IMR-90 (cell line): ENCODE data around the gene REXO1. TPM values are rescaled to one million over a fixed set of nuclear protein-coding genes. Genes with fewer than 3 reads are reported as not detected.

Source experiments
- ATAC-seq: fragments of 200-7000 bp; cut with Tn5 transposase; 2 replicates; pipeline ENCODE4 v1.9.1; 2020; ENCODE audit warnings: low read depth, mild to moderate bottlenecking, moderate library complexity
- Bru-seq: library from RNA; stranded (reverse); fragments of 400-500 nt; gene quantifications from one replicate; lab custom pipeline; 2021; lab: Mats Ljungman, UMichigan
- BruChase-seq, 2 experiments: library from RNA; stranded (reverse); fragments of 400-500 nt; gene quantifications; one replicate each; lab custom pipeline; 2021; lab: Mats Ljungman, UMichigan
- BruUV-seq: library from RNA; stranded (reverse); fragments of 400-500 nt; replicated peaks from 2 replicates; lab custom pipeline; 2021; lab: Mats Ljungman, UMichigan
- CTCF ChIA-PET: fragments of 300-600 bp; formaldehyde crosslinking; extraction: SDS; loops from one replicate; lab custom pipeline; 2021; ENCODE audit warnings: antibody characterized with exemption; lab: Yijun Ruan, JAX
- POLR2A ChIA-PET: fragments of 300-600 bp; sonication (Branson Sonifier 250); formaldehyde crosslinking; loops from one replicate; lab custom pipeline; 2022; ENCODE audit warnings: antibody characterized with exemption; ENCODE audit not compliant: unreplicated experiment; lab: Charles Lee
- DNase-seq: peaks from one replicate; pipeline ENCODE4 v3.0.0; 2013
- H2AFZ ChIP-seq: replicated peaks from 2 replicates; pipeline ENCODE3; 2013; ENCODE audit warnings: low read length, mild to moderate bottlenecking; ENCODE audit not compliant: poor library complexity
- H2AK5ac ChIP-seq: 2 replicates; pipeline ENCODE4 v1.6.1; 2013; ENCODE audit warnings: low read depth, low read length, inconsistent platforms
- H2AK9ac ChIP-seq: replicated peaks from 2 replicates; pipeline ENCODE3; 2013; ENCODE audit warnings: mild to moderate bottlenecking, low read depth, low read length, moderate library complexity; ENCODE audit not compliant: poor library complexity
- H2BK120ac ChIP-seq: 2 replicates; pipeline ENCODE4 v1.6.1; 2013; ENCODE audit warnings: low read depth, low read length, inconsistent platforms
- H2BK15ac ChIP-seq: 3 replicates; pipeline ENCODE4 v1.6.1; 2013; ENCODE audit warnings: low read depth, low read length, inconsistent platforms
- H2BK20ac ChIP-seq: 2 replicates; pipeline ENCODE4 v1.6.1; 2013; ENCODE audit warnings: low read depth, mild to moderate bottlenecking, inconsistent platforms, low read length, moderate library complexity
- H2BK5ac ChIP-seq: 2 replicates; pipeline ENCODE4 v1.6.1; 2013; ENCODE audit warnings: mild to moderate bottlenecking, low read depth, low read length, inconsistent platforms; ENCODE audit not compliant: poor library complexity, severe bottlenecking
- H3K14ac ChIP-seq: replicated peaks from 2 replicates; pipeline ENCODE4 v1.6.1; 2013; ENCODE audit warnings: low read depth, low read length, inconsistent platforms
- H3K18ac ChIP-seq: 2 replicates; pipeline ENCODE4 v1.6.1; 2013; ENCODE audit warnings: low read depth, low read length, control low read depth
- H3K23ac ChIP-seq: 2 replicates; pipeline ENCODE4 v1.6.1; 2013; ENCODE audit warnings: low read depth, low read length, inconsistent platforms
- H3K27ac ChIP-seq: 2 replicates; pipeline ENCODE4 v1.5.1; 2013; ENCODE audit warnings: mild to moderate bottlenecking, control low read depth, low read length; ENCODE audit not compliant: insufficient read depth
- H3K27me3 ChIP-seq: 2 replicates; pipeline ENCODE4 v1.6.1; 2013; ENCODE audit warnings: low read length; ENCODE audit not compliant: control insufficient read depth, insufficient read depth
- H3K36me3 ChIP-seq: 2 replicates; pipeline ENCODE4 v1.6.1; 2013; ENCODE audit warnings: low read length, mixed read lengths; ENCODE audit not compliant: control insufficient read depth, insufficient read depth
- H3K4ac ChIP-seq: 2 replicates; pipeline ENCODE4 v1.6.1; 2013; ENCODE audit warnings: low read depth, low read length, inconsistent platforms
- H3K4me1 ChIP-seq: 2 replicates; pipeline ENCODE4 v1.6.1; 2013; ENCODE audit warnings: low read length, mixed read lengths; ENCODE audit not compliant: control insufficient read depth, insufficient read depth
- H3K4me2 ChIP-seq: 2 replicates; pipeline ENCODE4 v1.6.1; 2013; ENCODE audit warnings: low read depth, mild to moderate bottlenecking, control low read depth, low read length, moderate library complexity
- H3K4me3 ChIP-seq: 2 replicates; pipeline ENCODE4 v1.5.1; 2013; ENCODE audit warnings: low read depth, mild to moderate bottlenecking, control low read depth, low read length, moderate library complexity; ENCODE audit not compliant: insufficient read depth
- H3K56ac ChIP-seq: 2 replicates; pipeline ENCODE4 v1.6.1; 2013; ENCODE audit warnings: low read length, inconsistent platforms; ENCODE audit not compliant: insufficient read depth; ENCODE audit errors: extremely low read depth
- H3K79me1 ChIP-seq, 2 experiments: 2 replicates each; pipeline ENCODE4 v1.6.1; 2013; ENCODE audit warnings: low read length in 2 of 2, inconsistent platforms in 1 of 2, low read depth in 1 of 2
- H3K9ac ChIP-seq: 2 replicates; pipeline ENCODE4 v1.6.1; 2013; ENCODE audit warnings: low read depth, low read length, control low read depth
- H3K9me1 ChIP-seq: 2 replicates; pipeline ENCODE4 v1.6.1; 2013; ENCODE audit warnings: low read length, inconsistent platforms; ENCODE audit not compliant: insufficient read depth
- H3K9me3 ChIP-seq: 2 replicates; pipeline ENCODE4 v1.6.1; 2013; ENCODE audit warnings: low read length; ENCODE audit not compliant: control insufficient read depth, insufficient read depth
- H4K20me1 ChIP-seq: 2 replicates; pipeline ENCODE4 v1.6.1; 2013; ENCODE audit warnings: low read length, inconsistent platforms; ENCODE audit not compliant: insufficient read depth
- H4K5ac ChIP-seq: 2 replicates; pipeline ENCODE4 v1.6.1; 2013; ENCODE audit warnings: mild to moderate bottlenecking, low read depth, low read length, control low read depth
- H4K8ac ChIP-seq, 2 experiments: 2 replicates each; pipeline ENCODE4 v1.6.1; 2013; ENCODE audit warnings: low read depth in 2 of 2, low read length in 2 of 2, control low read depth in 1 of 2, inconsistent platforms in 1 of 2
- H4K91ac ChIP-seq: 2 replicates; pipeline ENCODE4 v1.6.1; 2013; ENCODE audit warnings: low read depth, low read length, inconsistent platforms; ENCODE audit not compliant: insufficient read depth
- CHD1 ChIP-seq: IDR thresholded peaks from 2 replicates; pipeline ENCODE4 v1.6.1; 2012; ENCODE audit warnings: low read depth, low read length, improper control_type of control experiment
- MAZ ChIP-seq: IDR thresholded peaks from 2 replicates; pipeline ENCODE4 v1.6.1; 2012; ENCODE audit warnings: low read depth, mild to moderate bottlenecking, low read length, improper control_type of control experiment, moderate library complexity, borderline replicate concordance
- MXI1 ChIP-seq: IDR thresholded peaks from 2 replicates; pipeline ENCODE4 v1.6.1; 2012; ENCODE audit warnings: low read depth, mild to moderate bottlenecking, low read length, moderate library complexity, borderline replicate concordance
- POLR2A ChIP-seq: IDR thresholded peaks from 2 replicates; pipeline ENCODE4 v1.6.1; 2012; ENCODE audit warnings: mild to moderate bottlenecking, low read depth, low read length
- RCOR1 ChIP-seq: IDR thresholded peaks from 2 replicates; pipeline ENCODE4 v1.6.1; 2012; ENCODE audit warnings: mild to moderate bottlenecking, low read length, improper control_type of control experiment; ENCODE audit not compliant: insufficient replicate concordance
- SMC3 ChIP-seq: fragments of 150-350 bp; IDR thresholded peaks from 2 replicates; pipeline ENCODE4 v1.6.1; 2016; ENCODE audit warnings: low read depth, mild to moderate bottlenecking, antibody characterized with exemption, low read length, moderate library complexity
- WGBS, 2 experiments: methylation state at CpG; one replicate each; pipeline versions ENCODE4 v1.1.5 to v1.1.7; 2013; ENCODE audit warnings: missing lambda C conversion rate in 2 of 2; ENCODE audit not compliant: insufficient read length in 1 of 2; ENCODE audit errors: extremely low coverage in 2 of 2; 5-methylcytosine and 5-hydroxymethylcytosine counted together
- dilution Hi-C: fragments of 300-500 bp; cut with HindIII; formaldehyde crosslinking; loops from one replicate; pipeline ENCODE4 v1.14.3; 2018; ENCODE audit warnings: low sequenced_read_pairs; ENCODE audit not compliant: unreplicated experiment
- in situ Hi-C: fragments of 300-500 bp; cut with MboI; formaldehyde crosslinking; loops from 3 replicates; pipeline ENCODE4 v1.14.3; 2019; ENCODE audit warnings: low sequenced_read_pairs, inconsistent platforms, mixed read lengths
- intact Hi-C: fragments of 100-400 bp; cut with micrococcal nuclease; formaldehyde crosslinking; loops from 2 replicates; pipeline ENCODE4 v1.10.0; 2022
- long read RNA-seq: library from polyadenylated mRNA; unstranded; transcript quantifications from one replicate; pipeline ENCODE4 v2.0.0, GENCODE V29; 2021; ENCODE audit not compliant: unreplicated experiment
- polyA plus RNA-seq, 3 experiments: library from polyadenylated mRNA; depleted of rRNA; stranded (reverse); fragments of >200 nt; gene quantifications; 2 replicates each; pipeline ENCODE4 v1.2.3, GENCODE V29; 2012; ENCODE audit warnings: low replicate concordance in 1 of 3
- total RNA-seq: library from RNA; depleted of rRNA; stranded (reverse); fragments of >200 nt; gene quantifications from 2 replicates; pipeline ENCODE4 v1.2.3, GENCODE V29; 2012; rRNA removed
- TF ChIP-seq, protein P1 (sequence below): conservative IDR thresholded peaks from 2 replicates; pipeline ENCODE4 v1.5.1; 2012; ENCODE audit warnings: mild to moderate bottlenecking, low read depth, low read length, improper control_type of control experiment

The REXO1 gene, protein sequence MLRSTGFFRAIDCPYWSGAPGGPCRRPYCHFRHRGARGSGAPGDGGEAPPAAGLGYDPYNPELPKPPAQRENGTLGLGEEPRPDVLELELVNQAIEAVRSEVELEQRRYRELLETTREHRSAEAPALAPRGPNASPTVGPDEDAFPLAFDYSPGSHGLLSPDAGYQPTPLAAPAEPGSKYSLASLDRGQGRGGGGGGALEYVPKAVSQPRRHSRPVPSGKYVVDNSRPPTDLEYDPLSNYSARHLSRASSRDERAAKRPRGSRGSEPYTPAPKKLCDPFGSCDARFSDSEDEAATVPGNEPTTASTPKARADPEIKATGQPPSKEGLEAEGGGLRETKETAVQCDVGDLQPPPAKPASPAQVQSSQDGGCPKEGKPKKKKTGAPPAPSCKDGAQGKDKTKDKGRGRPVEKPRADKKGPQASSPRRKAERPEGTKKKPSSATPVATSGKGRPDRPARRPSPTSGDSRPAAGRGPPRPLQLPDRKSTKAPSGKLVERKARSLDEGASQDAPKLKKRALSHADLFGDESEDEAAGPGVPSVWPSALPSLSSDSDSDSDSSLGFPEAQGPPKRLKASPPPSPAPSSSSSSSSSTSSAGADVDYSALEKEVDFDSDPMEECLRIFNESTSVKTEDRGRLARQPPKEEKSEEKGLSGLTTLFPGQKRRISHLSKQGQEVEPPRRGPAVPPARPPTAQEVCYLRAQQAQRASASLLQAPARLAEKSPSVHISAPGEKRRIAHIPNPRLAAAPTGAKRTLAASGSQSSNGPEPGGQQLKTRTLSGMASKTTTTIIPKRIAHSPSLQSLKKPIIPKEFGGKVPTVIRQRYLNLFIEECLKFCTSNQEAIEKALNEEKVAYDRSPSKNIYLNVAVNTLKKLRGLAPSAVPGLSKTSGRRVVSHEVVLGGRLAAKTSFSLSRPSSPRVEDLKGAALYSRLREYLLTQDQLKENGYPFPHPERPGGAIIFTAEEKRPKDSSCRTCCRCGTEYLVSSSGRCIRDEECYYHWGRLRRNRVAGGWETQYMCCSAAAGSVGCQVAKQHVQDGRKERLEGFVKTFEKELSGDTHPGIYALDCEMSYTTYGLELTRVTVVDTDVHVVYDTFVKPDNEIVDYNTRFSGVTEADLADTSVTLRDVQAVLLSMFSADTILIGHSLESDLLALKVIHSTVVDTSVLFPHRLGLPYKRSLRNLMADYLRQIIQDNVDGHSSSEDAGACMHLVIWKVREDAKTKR
- total RNA-seq (1.4 and 2.5 TPM in 2 replicates), polyA plus RNA-seq (2012; rRNA removed) (39.2 and 63.7 TPM in 2 replicates), Bru-seq, nascent RNA (percentile 70 among the genes with signal in this experiment), BruChase-seq, experiment 1, labeled RNA remaining after a 6-hour chase (percentile 78 among the genes with signal in this experiment), BruChase-seq, experiment 2, labeled RNA remaining after a 2-hour chase (percentile 74 among the genes with signal in this experiment)
- 13.1 and 26.8 TPM in 2 replicates for polyA plus RNA-seq (2012; cell fraction: cytosol; rRNA removed)
- 185 and 1,091 TPM in 2 replicates for polyA plus RNA-seq (2012; cell fraction: nucleus; rRNA removed; ENCODE audit: low replicate concordance)
- long read RNA-seq, partial matches to known transcripts = 4 of 9 reads
- long read RNA-seq, other reads (novel, unspliced or antisense) = 5 of 9 reads

DNA sequence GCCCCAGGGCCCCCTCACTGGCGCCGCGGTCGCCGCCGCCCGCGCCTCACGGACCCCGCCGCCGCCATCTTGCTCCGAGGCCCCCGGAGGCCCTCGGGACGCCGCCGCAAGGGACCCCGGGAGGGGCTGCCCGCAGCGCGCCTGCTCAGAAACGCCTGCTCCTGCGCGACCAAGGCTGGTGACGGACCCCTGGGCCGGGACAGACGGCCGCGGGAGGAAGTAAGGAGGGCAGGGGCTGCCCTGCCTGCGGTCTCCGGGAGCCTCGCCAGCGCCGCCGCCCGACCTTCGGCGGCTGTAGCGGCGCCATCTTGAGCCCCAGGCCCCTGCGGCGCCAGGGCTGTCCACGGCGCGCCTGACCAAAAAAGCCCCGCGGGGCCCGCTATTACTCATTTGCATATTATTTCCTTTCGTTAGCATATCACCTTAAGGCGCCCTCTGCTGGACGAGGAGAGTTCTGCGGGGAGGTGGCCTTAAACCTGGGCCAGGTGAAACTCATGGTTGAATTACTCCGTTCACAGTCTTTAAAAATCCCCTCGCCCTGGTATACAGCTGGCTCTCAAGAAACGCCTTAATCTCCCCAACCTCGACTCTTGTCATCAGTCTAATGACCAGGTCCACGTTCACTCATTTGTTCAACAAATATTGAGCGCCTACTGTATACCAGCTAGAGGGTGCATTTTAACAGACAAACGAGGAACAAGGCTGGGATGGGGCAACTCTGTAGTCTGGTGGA is at the start of gene REXO1:
TSS of gene REXO1 (minus strand) at position 85 of the 733 bp plus-strand sequence. CDS start 125 bp downstream, outside the sequence.
- ATAC-seq (peak; percentile 88), DNase-seq (peak; percentile 87)
- H3K56ac ChIP-seq = peak within 1 kb of the TSS; percentile 83
- peak within 1 kb of the TSS; percentile 94 for H3K18ac ChIP-seq
- dilution Hi-C loops (no loop called here), in situ Hi-C loops (no loop called here), intact Hi-C loops (no loop called here)
- no peak within 1 kb of the TSS for H2BK20ac ChIP-seq
- ChIA-PET POLR2A (no interaction called here), CTCF (interaction anchor here (1.2 kb wide), 1 partner anchor 11 kb away, joined by 3 read pairs; no protein-coding TSS in a partner anchor)
- peaks cover 8 to 78% of the 10 kb centered on the region in 2 experiments; a peak in 3 of 4 replicates for H3K79me1 ChIP-seq
- H3K14ac ChIP-seq = peak within 1 kb of the TSS; percentile 98
- H3K9ac ChIP-seq = peak within 1 kb of the TSS; percentile 92
- peak within 1 kb of the TSS; percentile 99 for H3K27ac ChIP-seq
- peak within 1 kb of the TSS; percentile 98 for H2AFZ ChIP-seq
- H2BK5ac ChIP-seq = peak within 1 kb of the TSS; percentile 99
- H2BK120ac ChIP-seq = peak within 1 kb of the TSS; percentile 94; the same call in 1 of the 2 replicates
- peak within 1 kb of the TSS; percentile 93 for H4K5ac ChIP-seq
- peaks cover 2% of the 10 kb centered on the region; the same call in 1 of the 2 replicates for H3K36me3 ChIP-seq
- H3K4me2 ChIP-seq = peak within 1 kb of the TSS; percentile 98
- peak within 1 kb of the TSS; percentile 97 for H4K91ac ChIP-seq
- whole genome bisulfite sequencing, 2 experiments = 2% methylated on average over 33 of the region's 60 CpGs; no CpG with 5 or more reads in 1 of the 2 experiments
- H3K4me3 ChIP-seq = peak within 1 kb of the TSS; percentile 100
- H3K4me1 ChIP-seq = peaks cover 12% of the 10 kb centered on the region
- no TSS peak for BruUV-seq
- no peaks in the 10 kb centered on the region for H3K27me3 ChIP-seq
- H3K23ac ChIP-seq = peak within 1 kb of the TSS; percentile 89; the same call in 1 of the 2 replicates
- peak within 1 kb of the TSS in 1 of 2 experiments; percentile 99; a peak in 3 of 4 replicates for H4K8ac ChIP-seq
- no peaks in the 10 kb centered on the region for H3K9me1 ChIP-seq
- peak within 1 kb of the TSS; percentile 99 for H2AK9ac ChIP-seq
- peaks cover 64% of the 10 kb centered on the region for H4K20me1 ChIP-seq
- peak within 1 kb of the TSS; percentile 70 for H2AK5ac ChIP-seq
- no peaks in the 10 kb centered on the region for H3K9me3 ChIP-seq
- H2BK15ac ChIP-seq = peak within 1 kb of the TSS; percentile 67; the same call in 1 of the 3 replicates
- H3K4ac ChIP-seq = peak within 1 kb of the TSS; percentile 97
- TF ChIP-seq MXI1 (no peak), SMC3 (peak; percentile 34; the same call in 1 of the 2 replicates), MAZ (peak; percentile 55; the same call in 1 of the 2 replicates), RCOR1 (no peak), POLR2A (peak; percentile 89), CHD1 (no peak)
- TF ChIP-seq, protein P1, sequence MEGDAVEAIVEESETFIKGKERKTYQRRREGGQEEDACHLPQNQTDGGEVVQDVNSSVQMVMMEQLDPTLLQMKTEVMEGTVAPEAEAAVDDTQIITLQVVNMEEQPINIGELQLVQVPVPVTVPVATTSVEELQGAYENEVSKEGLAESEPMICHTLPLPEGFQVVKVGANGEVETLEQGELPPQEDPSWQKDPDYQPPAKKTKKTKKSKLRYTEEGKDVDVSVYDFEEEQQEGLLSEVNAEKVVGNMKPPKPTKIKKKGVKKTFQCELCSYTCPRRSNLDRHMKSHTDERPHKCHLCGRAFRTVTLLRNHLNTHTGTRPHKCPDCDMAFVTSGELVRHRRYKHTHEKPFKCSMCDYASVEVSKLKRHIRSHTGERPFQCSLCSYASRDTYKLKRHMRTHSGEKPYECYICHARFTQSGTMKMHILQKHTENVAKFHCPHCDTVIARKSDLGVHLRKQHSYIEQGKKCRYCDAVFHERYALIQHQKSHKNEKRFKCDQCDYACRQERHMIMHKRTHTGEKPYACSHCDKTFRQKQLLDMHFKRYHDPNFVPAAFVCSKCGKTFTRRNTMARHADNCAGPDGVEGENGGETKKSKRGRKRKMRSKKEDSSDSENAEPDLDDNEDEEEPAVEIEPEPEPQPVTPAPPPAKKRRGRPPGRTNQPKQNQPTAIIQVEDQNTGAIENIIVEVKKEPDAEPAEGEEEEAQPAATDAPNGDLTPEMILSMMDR = peak; percentile 87
